AG04449 (cell line): ENCODE measurements around the gene TFAP2B.

ENCODE experiments used
- CTCF ChIA-PET: fragments of 350-600 bp; formaldehyde crosslinking; extraction: SDS; loops from one replicate; lab custom pipeline; 2021; ENCODE audit warnings: antibody characterized with exemption; lab: Yijun Ruan, JAX
- POLR2A ChIA-PET: fragments of 400-600, 350-600 bp; formaldehyde crosslinking; extraction: SDS; loops from one replicate; lab custom pipeline; 2020; ENCODE audit warnings: antibody characterized with exemption, inconsistent platforms; lab: Yijun Ruan, JAX
- DNase-seq: peaks from one replicate; pipeline ENCODE4 v3.0.0-alpha.2; 2010; ENCODE audit warnings: low read depth, low spot score
- H3K4me3 ChIP-seq: 2 replicates; pipeline ENCODE4 v1.5.1; 2011; ENCODE audit warnings: low read depth, mild to moderate bottlenecking, control low read depth, low read length
- TF ChIP-seq, protein P1 (sequence below): IDR thresholded peaks from one replicate; pipeline ENCODE4 v1.5.1; 2011; ENCODE audit warnings: mild to moderate bottlenecking, moderate library complexity, low read length, control low read depth, inconsistent platforms; ENCODE audit not compliant: insufficient read depth; ENCODE audit errors: missing control alignments

The TFAP2B gene

GRCh38 chr6:50851049-50851845, 32.6 kb downstream of the TFAP2B start:
- no peak for DNase-seq
- no peak overlapping the region for H3K4me3 ChIP-seq
- TF ChIP-seq, protein P1, sequence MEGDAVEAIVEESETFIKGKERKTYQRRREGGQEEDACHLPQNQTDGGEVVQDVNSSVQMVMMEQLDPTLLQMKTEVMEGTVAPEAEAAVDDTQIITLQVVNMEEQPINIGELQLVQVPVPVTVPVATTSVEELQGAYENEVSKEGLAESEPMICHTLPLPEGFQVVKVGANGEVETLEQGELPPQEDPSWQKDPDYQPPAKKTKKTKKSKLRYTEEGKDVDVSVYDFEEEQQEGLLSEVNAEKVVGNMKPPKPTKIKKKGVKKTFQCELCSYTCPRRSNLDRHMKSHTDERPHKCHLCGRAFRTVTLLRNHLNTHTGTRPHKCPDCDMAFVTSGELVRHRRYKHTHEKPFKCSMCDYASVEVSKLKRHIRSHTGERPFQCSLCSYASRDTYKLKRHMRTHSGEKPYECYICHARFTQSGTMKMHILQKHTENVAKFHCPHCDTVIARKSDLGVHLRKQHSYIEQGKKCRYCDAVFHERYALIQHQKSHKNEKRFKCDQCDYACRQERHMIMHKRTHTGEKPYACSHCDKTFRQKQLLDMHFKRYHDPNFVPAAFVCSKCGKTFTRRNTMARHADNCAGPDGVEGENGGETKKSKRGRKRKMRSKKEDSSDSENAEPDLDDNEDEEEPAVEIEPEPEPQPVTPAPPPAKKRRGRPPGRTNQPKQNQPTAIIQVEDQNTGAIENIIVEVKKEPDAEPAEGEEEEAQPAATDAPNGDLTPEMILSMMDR = no peak
- ChIA-PET POLR2A (no interaction called here), CTCF (no interaction called here)

DNA sequence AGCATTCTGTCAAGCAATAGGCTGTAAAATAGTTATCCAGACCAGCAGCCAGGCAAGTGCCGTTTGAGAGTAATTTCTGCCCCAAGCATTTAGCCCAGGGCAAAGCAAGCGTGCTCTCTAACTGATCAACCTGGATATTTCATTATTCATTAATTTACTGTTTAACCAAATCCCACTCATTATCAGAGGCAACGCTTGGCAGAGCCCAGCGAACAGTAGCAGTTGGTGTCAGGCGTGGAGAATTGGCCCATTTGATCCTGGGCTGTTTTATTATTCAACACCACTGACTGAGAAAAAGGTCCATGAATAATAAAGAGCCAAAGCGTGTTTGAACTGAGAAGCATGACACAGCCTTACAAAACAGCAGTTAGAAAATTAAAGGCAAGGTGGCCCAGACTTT, 35.3 kb downstream of the TFAP2B start:
- DNase-seq = no peak
- POLR2A ChIA-PET = no interaction called here
- TF ChIP-seq, protein P1 = no peak
- CTCF ChIA-PET = no interaction called here
- H3K4me3 ChIP-seq = no peak overlapping the region

DNA sequence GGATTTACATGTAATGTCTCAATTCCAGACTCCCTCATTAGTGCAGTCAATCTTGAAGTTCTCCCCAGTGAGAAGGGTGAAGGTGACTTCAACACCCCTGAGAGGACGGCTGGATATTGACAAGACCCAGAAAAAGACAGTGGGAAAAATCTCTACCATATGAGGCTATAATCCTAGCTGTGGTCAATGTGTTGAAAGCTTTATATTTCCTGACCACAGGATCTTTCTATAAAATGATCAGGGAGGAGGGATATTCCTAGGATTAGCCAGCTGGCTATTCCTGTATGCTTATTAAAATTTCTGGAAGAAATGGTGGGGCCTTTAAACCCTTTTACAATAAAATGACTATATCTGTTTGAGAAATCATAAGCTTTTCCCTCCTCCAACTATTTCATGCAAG, 43.0 kb downstream of the TFAP2B start:
- no peak for DNase-seq
- POLR2A ChIA-PET = no interaction called here
- CTCF ChIA-PET = no interaction called here
- H3K4me3 ChIP-seq = no peak overlapping the region
- TF ChIP-seq, protein P1 = no peak

- H3K4me3 ChIP-seq = no peak overlapping the region
- TF ChIP-seq, protein P1 = no peak
- POLR2A ChIA-PET = no interaction called here
- no peak for DNase-seq
- CTCF ChIA-PET = no interaction called here
Observed at GRCh38 chr6:50862176-50862575, 43.5 kb downstream of the TFAP2B start.

DNA sequence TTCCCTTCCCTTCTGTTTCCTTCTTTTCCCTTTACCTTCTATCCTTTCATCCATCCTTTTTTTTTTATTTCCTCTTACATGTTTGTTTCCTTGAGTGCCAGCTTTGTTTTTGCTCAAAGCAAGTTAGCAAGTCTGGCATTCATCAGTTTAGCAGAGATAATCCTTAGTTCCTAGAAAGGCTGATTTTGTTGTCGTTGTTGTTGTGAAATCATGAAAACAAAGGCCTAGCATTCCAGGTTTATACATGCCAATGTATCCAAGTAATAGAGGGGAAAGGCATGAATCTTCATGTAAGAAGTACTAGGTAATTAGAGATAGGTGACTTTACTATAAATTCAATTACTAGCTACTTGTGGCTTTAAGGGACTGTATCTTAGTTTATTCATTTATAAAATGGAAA, 45.9 kb downstream of the TFAP2B start:
- no peak for DNase-seq
- no peak overlapping the region for H3K4me3 ChIP-seq
- CTCF ChIA-PET = no interaction called here
- TF ChIP-seq, protein P1 = no peak
- POLR2A ChIA-PET = no interaction called here

GRCh38 chr6:50868466-50868865, 49.8 kb downstream of the TFAP2B start:
- ChIA-PET CTCF (no interaction called here), POLR2A (no interaction called here)
- DNase-seq = no peak
- TF ChIP-seq, protein P1 = no peak
- H3K4me3 ChIP-seq = no peak overlapping the region
